HCT116 (cell line): Measurements from ENCODE around the gene ANKEF1. TPM values are rescaled to one million over a fixed set of nuclear protein-coding genes. Genes with fewer than 3 reads are reported as not detected.

Experiments used
- ATAC-seq: fragments of 200-7000 bp; cut with Tn5 transposase; 2 replicates; pipeline ENCODE4 v1.9.1; 2020; ENCODE audit warnings: mild to moderate bottlenecking, moderate library complexity
- BruUV-seq: library from RNA; stranded (reverse); fragments of 400-500 nt; replicated peaks from 2 replicates; lab custom pipeline; 2021; lab: Mats Ljungman, UMichigan
- CTCF ChIA-PET: fragments of 300-600 bp; sonication (Branson Sonifier 250); formaldehyde crosslinking; loops from one replicate; lab custom pipeline; 2021; ENCODE audit warnings: antibody characterized with exemption; lab: Charles Lee
- POLR2A ChIA-PET: fragments of 300-600, 350-600 bp; sonication (Branson Sonifier 250); formaldehyde crosslinking; loops from one replicate; lab custom pipeline; 2021; ENCODE audit warnings: antibody characterized with exemption; lab: Charles Lee
- RAD21 ChIA-PET, 2 experiments: fragments of 300-600 bp; sonication (Branson Sonifier 250); formaldehyde crosslinking; loops; one replicate each; lab custom pipeline; 2023; ENCODE audit warnings: low total read pairs in 2 of 2; ENCODE audit not compliant: uncharacterized antibody in 2 of 2, unreplicated experiment in 2 of 2, low non-redundant PET in 1 of 2; lab: Charles Lee
- DNase-seq: peaks from one replicate; pipeline ENCODE4 v3.0.0-alpha.2; 2010; ENCODE audit warnings: low read depth, low spot score
- H2AFZ ChIP-seq: fragments of 200-600 bp; shearing (Covaris generic), sonication (generic); 2 replicates; pipeline ENCODE4 v1.6.1; 2017; ENCODE audit warnings: low read depth, mixed run types, mixed read lengths, antibody characterized with exemption, low read length; ENCODE audit not compliant: poor library complexity, severe bottlenecking
- H3K27ac ChIP-seq: 2 replicates; pipeline ENCODE4 v1.5.1; 2012; ENCODE audit warnings: low read depth, low read length
- H3K27me3 ChIP-seq: fragments of 200-600 bp; sonication (generic); 2 replicates; pipeline ENCODE4 v1.6.1; 2016; ENCODE audit warnings: mixed run types, low read length, mixed read lengths; ENCODE audit not compliant: insufficient read depth
- H3K36me3 ChIP-seq, 2 experiments: fragments of 200-500 bp in 1 of 2; fragments of 200-600 bp in 1 of 2; sonication (Bioruptor generic) in 1 of 2; sonication (generic) in 1 of 2; 2 replicates each; pipeline versions ENCODE4 v1.5.1 to v1.6.1; 2014 to 2016; ENCODE audit warnings: low read length in 2 of 2, inconsistent platforms in 1 of 2, mixed read lengths in 1 of 2, mixed run types in 1 of 2; ENCODE audit not compliant: insufficient read depth in 2 of 2, control insufficient read depth in 1 of 2
- H3K4me1 ChIP-seq, 2 experiments: fragments of 200-600 bp in 1 of 2; sonication (generic) in 1 of 2; 2 replicates each; pipeline versions ENCODE4 v1.5.1 to v1.6.1; 2012 to 2017; ENCODE audit warnings: low read length in 2 of 2, inconsistent platforms in 1 of 2, mild to moderate bottlenecking in 1 of 2, mixed read lengths in 1 of 2, mixed run types in 1 of 2, moderate library complexity in 1 of 2; ENCODE audit not compliant: insufficient read depth in 2 of 2, control insufficient read depth in 1 of 2
- H3K4me2 ChIP-seq: fragments of 200-600 bp; sonication (generic); 2 replicates; pipeline ENCODE4 v1.6.1; 2017; ENCODE audit warnings: mixed run types, low read length, mixed read lengths
- H3K4me3 ChIP-seq, 2 experiments: fragments of 200-600 bp in 1 of 2; sonication (generic) in 1 of 2; replicated peaks in 1 of 2; 2 replicates each; pipeline ENCODE4 v1.5.1; 2011 to 2016; ENCODE audit warnings: low read length in 2 of 2, control low read depth in 1 of 2, low read depth in 1 of 2, mild to moderate bottlenecking in 1 of 2, mixed read lengths in 1 of 2, mixed run types in 1 of 2
- H3K79me2 ChIP-seq: fragments of 200-600 bp; sonication (generic); 2 replicates; pipeline ENCODE4 v1.6.1; 2017; ENCODE audit warnings: mild to moderate bottlenecking, mixed run types, low read length, moderate library complexity, mixed read lengths; ENCODE audit not compliant: insufficient read depth
- H3K9ac ChIP-seq: fragments of 200-600 bp; sonication (generic); 2 replicates; pipeline ENCODE4 v1.6.1; 2016; ENCODE audit warnings: low read length, mixed read lengths
- H3K9me2 ChIP-seq: fragments of 200-600 bp; sonication (generic), shearing (Covaris generic); 2 replicates; pipeline ENCODE4 v1.6.1; 2017; ENCODE audit warnings: mixed run types, mild to moderate bottlenecking, moderate library complexity; ENCODE audit not compliant: insufficient read depth
- H3K9me3 ChIP-seq, 2 experiments: fragments of 200-500 bp in 1 of 2; fragments of 200-600 bp in 1 of 2; sonication (Bioruptor generic) in 1 of 2; sonication (generic) in 1 of 2; 2 replicates each; pipeline ENCODE4 v1.6.1; 2014 to 2017; ENCODE audit warnings: low read length in 2 of 2, mixed read lengths in 2 of 2, inconsistent platforms in 1 of 2, low read depth in 1 of 2, mild to moderate bottlenecking in 1 of 2, mixed run types in 1 of 2, moderate library complexity in 1 of 2; ENCODE audit not compliant: control insufficient read depth in 1 of 2, insufficient read depth in 1 of 2
- H4K20me1 ChIP-seq: fragments of 200-600 bp; sonication (generic), shearing (Covaris generic); 2 replicates; pipeline ENCODE4 v1.6.1; 2017; ENCODE audit warnings: mixed run types, mild to moderate bottlenecking, moderate library complexity; ENCODE audit not compliant: insufficient read depth
- CBX3 ChIP-seq: IDR thresholded peaks from 2 replicates; pipeline ENCODE4 v1.6.1; 2012; ENCODE audit warnings: low read depth
- CEBPB ChIP-seq: IDR thresholded peaks from 2 replicates; pipeline ENCODE4 v1.6.1; 2012; ENCODE audit warnings: low read depth
- ELF1 ChIP-seq: IDR thresholded peaks from 2 replicates; pipeline ENCODE4 v1.6.1; 2012; ENCODE audit warnings: low read depth, borderline replicate concordance
- FOSL1 ChIP-seq: IDR thresholded peaks from 2 replicates; pipeline ENCODE4 v1.6.1; 2012; ENCODE audit warnings: low read depth
- POLR2AphosphoS5 ChIP-seq: IDR thresholded peaks from 2 replicates; pipeline ENCODE4 v1.6.1; 2011; ENCODE audit warnings: mild to moderate bottlenecking, low read depth, low read length, moderate library complexity
- RAD21 ChIP-seq: IDR thresholded peaks from 2 replicates; pipeline ENCODE4 v1.6.1; 2012; ENCODE audit warnings: low read depth, mild to moderate bottlenecking
- SIN3A ChIP-seq: IDR thresholded peaks from 2 replicates; pipeline ENCODE4 v1.6.1; 2012; ENCODE audit warnings: low read depth
- SP1 ChIP-seq: IDR thresholded peaks from 2 replicates; pipeline ENCODE4 v1.6.1; 2012; ENCODE audit warnings: low read depth
- SRF ChIP-seq: IDR thresholded peaks from 2 replicates; pipeline ENCODE4 v1.6.1; 2012; ENCODE audit warnings: low read depth
- TCF7L2 ChIP-seq: IDR thresholded peaks from 2 replicates; pipeline ENCODE4 v1.7.0; 2011; ENCODE audit warnings: borderline replicate concordance, inconsistent platforms; ENCODE audit not compliant: insufficient read depth, insufficient read length; ENCODE audit errors: extremely low read depth
- intact Hi-C: fragments of 100-400 bp; cut with micrococcal nuclease; formaldehyde crosslinking; loops from 2 replicates; pipeline ENCODE4 v1.10.0; 2022
- total RNA-seq: library from RNA; stranded (reverse); gene quantifications from one replicate; pipeline ENCODE4 v1.2.1, GENCODE V29; 2021; ENCODE audit not compliant: unreplicated experiment
- TF ChIP-seq, protein P1 (sequence below): IDR thresholded peaks from 2 replicates; pipeline ENCODE4 v1.6.1; 2012
- TF ChIP-seq, protein P2 (sequence below): IDR thresholded peaks from 2 replicates; pipeline ENCODE4 v1.6.1; 2012
- TF ChIP-seq, protein P3 (sequence below), 3 experiments: fragments of 200-600 bp in 1 of 3; sonication (generic) in 1 of 3; IDR thresholded peaks in 2 of 3; conservative IDR thresholded peaks in 1 of 3; 2 replicates each; pipeline ENCODE4 v1.5.1; 2012 to 2017; ENCODE audit warnings: low read depth in 2 of 3, low read length in 2 of 3, antibody characterized with exemption in 1 of 3, borderline replicate concordance in 1 of 3, control low read depth in 1 of 3, mild to moderate bottlenecking in 1 of 3, mixed read lengths in 1 of 3, mixed run types in 1 of 3, moderate library complexity in 1 of 3; ENCODE audit not compliant: insufficient read depth in 1 of 3
- TF ChIP-seq, protein P4 (sequence below): IDR thresholded peaks from 2 replicates; pipeline ENCODE4 v1.6.1; 2011; ENCODE audit warnings: mild to moderate bottlenecking, low read length, moderate library complexity; ENCODE audit not compliant: insufficient replicate concordance; ENCODE audit errors: extremely low read depth

Gene ANKEF1
- total RNA-seq, 1 experiment from 2014 or later = 15.8 TPM

DNA sequence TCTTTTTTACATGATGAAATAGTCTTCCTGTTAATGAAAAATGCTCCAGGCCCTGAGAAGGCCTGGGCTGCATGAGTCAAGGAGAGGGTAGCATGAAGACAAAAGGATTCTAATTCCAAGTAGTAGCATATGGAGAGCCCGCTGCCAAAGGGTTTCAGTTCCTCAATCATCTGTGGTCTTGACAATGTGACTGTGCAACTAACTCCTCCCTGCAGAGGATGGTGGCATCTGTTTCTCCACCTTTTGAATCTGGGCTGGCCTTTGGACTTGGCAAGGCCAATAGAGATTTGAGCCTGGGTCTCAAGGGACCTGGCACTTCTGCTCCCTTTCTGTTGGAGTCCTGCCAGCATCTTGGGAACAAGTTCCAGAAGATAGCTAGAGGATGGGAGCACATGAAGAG is 35.1 kb upstream of the ANKEF1 start:
- H3K4me1 ChIP-seq = no peaks in the 10 kb centered on the region
- no peak overlapping the region for H3K4me2 ChIP-seq
- no peak for DNase-seq
- TF ChIP-seq SIN3A = no peak
- no peak for TF ChIP-seq ELF1
- TF ChIP-seq RAD21 = no peak
- TF ChIP-seq, protein P1, sequence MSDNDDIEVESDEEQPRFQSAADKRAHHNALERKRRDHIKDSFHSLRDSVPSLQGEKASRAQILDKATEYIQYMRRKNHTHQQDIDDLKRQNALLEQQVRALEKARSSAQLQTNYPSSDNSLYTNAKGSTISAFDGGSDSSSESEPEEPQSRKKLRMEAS = no peak
- TF ChIP-seq CBX3 = no peak
- no peaks in the 10 kb centered on the region for H3K27me3 ChIP-seq
- H3K79me2 ChIP-seq = no peaks in the 10 kb centered on the region
- no peaks in the 10 kb centered on the region for H4K20me1 ChIP-seq
- H3K9me3 ChIP-seq = peaks cover 0 to under 1% of the 10 kb centered on the region in 2 experiments; a peak in 1 of 4 replicates
- intact Hi-C loops = no loop called here
- ChIA-PET RAD21 (no interaction called here), CTCF (no interaction called here), POLR2A (interaction anchor here (1.8 kb wide), 1 partner anchor 35 kb away, joined by 4 read pairs; the partner anchor contains the start of gene ANKEF1)
- ATAC-seq = no peak
- H3K36me3 ChIP-seq = no peaks in the 10 kb centered on the region
- no peak overlapping the region for H3K4me3 ChIP-seq
- H3K9ac ChIP-seq = no peak overlapping the region
- no peaks in the 10 kb centered on the region for H3K9me2 ChIP-seq
- H2AFZ ChIP-seq = peak overlapping the region; percentile 98
- no TSS peak for BruUV-seq
- H3K27ac ChIP-seq = no peak overlapping the region

- ChIA-PET CTCF (no interaction called here), POLR2A (no interaction called here)
- H2AFZ ChIP-seq = no peak overlapping the region
Measured at GRCh38 chr20:10002866-10003265, 31.9 kb upstream of the ANKEF1 start.

More at GRCh38 chr20:10002866-10003265, 31.9 kb upstream of the ANKEF1 start:
- Histone ChIP-seq H3K9me3 (no peaks in the 10 kb centered on the region; a peak in 1 of 4 replicates), H3K79me2 (no peaks in the 10 kb centered on the region), H3K4me3 (no peak overlapping the region), H3K4me1 (no peaks in the 10 kb centered on the region), H3K9ac (no peak overlapping the region), H3K4me2 (no peak overlapping the region), H3K27ac (no peak overlapping the region), H3K9me2 (no peaks in the 10 kb centered on the region), H4K20me1 (no peaks in the 10 kb centered on the region), H3K27me3 (no peaks in the 10 kb centered on the region), H3K36me3 (no peaks in the 10 kb centered on the region)
- RAD21 ChIA-PET = no interaction called here
- ATAC-seq (no peak), DNase-seq (no peak)
- intact Hi-C loops = no loop called here
- TF ChIP-seq, protein P2, sequence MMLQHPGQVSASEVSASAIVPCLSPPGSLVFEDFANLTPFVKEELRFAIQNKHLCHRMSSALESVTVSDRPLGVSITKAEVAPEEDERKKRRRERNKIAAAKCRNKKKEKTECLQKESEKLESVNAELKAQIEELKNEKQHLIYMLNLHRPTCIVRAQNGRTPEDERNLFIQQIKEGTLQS = no peak
- no peak for TF ChIP-seq TCF7L2
- TF ChIP-seq SP1 = no peak
- TF ChIP-seq, protein P3, sequence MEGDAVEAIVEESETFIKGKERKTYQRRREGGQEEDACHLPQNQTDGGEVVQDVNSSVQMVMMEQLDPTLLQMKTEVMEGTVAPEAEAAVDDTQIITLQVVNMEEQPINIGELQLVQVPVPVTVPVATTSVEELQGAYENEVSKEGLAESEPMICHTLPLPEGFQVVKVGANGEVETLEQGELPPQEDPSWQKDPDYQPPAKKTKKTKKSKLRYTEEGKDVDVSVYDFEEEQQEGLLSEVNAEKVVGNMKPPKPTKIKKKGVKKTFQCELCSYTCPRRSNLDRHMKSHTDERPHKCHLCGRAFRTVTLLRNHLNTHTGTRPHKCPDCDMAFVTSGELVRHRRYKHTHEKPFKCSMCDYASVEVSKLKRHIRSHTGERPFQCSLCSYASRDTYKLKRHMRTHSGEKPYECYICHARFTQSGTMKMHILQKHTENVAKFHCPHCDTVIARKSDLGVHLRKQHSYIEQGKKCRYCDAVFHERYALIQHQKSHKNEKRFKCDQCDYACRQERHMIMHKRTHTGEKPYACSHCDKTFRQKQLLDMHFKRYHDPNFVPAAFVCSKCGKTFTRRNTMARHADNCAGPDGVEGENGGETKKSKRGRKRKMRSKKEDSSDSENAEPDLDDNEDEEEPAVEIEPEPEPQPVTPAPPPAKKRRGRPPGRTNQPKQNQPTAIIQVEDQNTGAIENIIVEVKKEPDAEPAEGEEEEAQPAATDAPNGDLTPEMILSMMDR (IDR thresholded peaks at IDR 0.05 in 2 of 3, conservative IDR thresholded peaks at IDR 0.05 in 1 of 3; ENCODE audit: borderline replicate concordance in 1 of 3, insufficient read depth in 1 of 3, low read depth in 2 of 3, low read length in 2 of 3) = no peak
- TF ChIP-seq FOSL1 = no peak
- no peak for TF ChIP-seq SRF
- no peak for TF ChIP-seq POLR2AphosphoS5
- no peak for TF ChIP-seq CEBPB
- TF ChIP-seq, protein P4, sequence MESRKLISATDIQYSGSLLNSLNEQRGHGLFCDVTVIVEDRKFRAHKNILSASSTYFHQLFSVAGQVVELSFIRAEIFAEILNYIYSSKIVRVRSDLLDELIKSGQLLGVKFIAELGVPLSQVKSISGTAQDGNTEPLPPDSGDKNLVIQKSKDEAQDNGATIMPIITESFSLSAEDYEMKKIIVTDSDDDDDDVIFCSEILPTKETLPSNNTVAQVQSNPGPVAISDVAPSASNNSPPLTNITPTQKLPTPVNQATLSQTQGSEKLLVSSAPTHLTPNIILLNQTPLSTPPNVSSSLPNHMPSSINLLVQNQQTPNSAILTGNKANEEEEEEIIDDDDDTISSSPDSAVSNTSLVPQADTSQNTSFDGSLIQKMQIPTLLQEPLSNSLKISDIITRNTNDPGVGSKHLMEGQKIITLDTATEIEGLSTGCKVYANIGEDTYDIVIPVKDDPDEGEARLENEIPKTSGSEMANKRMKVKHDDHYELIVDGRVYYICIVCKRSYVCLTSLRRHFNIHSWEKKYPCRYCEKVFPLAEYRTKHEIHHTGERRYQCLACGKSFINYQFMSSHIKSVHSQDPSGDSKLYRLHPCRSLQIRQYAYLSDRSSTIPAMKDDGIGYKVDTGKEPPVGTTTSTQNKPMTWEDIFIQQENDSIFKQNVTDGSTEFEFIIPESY = no peak
- no TSS peak for BruUV-seq
